Vagina (tissue), 2 donors: ENCODE results near the gene NFU1.

Experiments used
- CTCF ChIP-seq, 3 experiments: fragments of 450-650 bp in 2 of 3; fragments of 200-600 bp in 1 of 3; sonication (generic) in 1 of 3; IDR thresholded peaks; one replicate each; pipeline ENCODE4 v1.5.1; 2017 to 2019; ENCODE audit warnings: antibody characterized with exemption in 3 of 3, mild to moderate bottlenecking in 2 of 3, moderate library complexity in 2 of 3
- POLR2A ChIP-seq, 2 donors: fragments of 450-650 bp; IDR thresholded peaks; one replicate each; pipeline ENCODE4 v1.6.1; 2017; ENCODE audit warnings: antibody characterized with exemption in 2 of 2, mild to moderate bottlenecking in 2 of 2, moderate library complexity in 2 of 2
- POLR2AphosphoS5 ChIP-seq, 2 donors: sonication (generic); formaldehyde crosslinking; IDR thresholded peaks; one replicate each; pipeline ENCODE4 v1.9.0; 2017; ENCODE audit warnings: antibody characterized with exemption in 2 of 2, mild to moderate bottlenecking in 2 of 2, low read depth in 1 of 2; ENCODE audit not compliant: insufficient read depth in 1 of 2

DNA sequence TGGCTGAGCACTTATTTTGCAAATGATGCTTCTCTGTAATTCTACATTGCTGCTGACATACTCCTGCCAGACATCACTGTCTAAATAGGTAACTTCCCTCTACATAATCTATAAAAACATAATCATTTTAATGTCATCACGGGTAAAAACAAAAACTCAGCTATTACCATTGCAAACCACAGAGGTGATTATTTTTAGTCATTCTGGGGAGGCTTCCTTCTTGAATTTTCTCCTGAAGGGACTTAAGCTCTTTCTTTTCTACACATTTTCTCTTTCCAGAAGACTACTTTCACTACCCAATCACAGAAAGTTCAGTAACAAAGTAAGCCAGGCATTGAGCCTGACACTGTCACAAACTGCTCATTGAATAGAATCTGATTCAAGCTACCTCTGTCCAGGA lies 40.4 kb upstream of the NFU1 start:
- TF ChIP-seq POLR2AphosphoS5 (IDR thresholded peaks at IDR 0.05; ENCODE audit: insufficient read depth in 1 of 2, low read depth in 1 of 2) (no peak), POLR2A (IDR thresholded peaks at IDR 0.05) (no peak), CTCF (IDR thresholded peaks at IDR 0.05) (no peak)
